Epithelial cell of prostate (primary cell): Measurements from ENCODE around the gene SUCNR1.
"Not testable (repeated sequence)": the region's sequence is repeated elsewhere in the genome, so short reads cannot be mapped to it uniquely, and the experiment has no call there.

ENCODE experiments used
- DNase-seq: peaks from one replicate; pipeline ENCODE4 v3.0.0-alpha.2; 2011; ENCODE audit warnings: low read depth, low spot score
- H3K27ac ChIP-seq: fragments of 450-650 bp; 2 replicates; pipeline ENCODE4 v1.5.1; 2017; ENCODE audit warnings: mild to moderate bottlenecking

Gene SUCNR1

DNA sequence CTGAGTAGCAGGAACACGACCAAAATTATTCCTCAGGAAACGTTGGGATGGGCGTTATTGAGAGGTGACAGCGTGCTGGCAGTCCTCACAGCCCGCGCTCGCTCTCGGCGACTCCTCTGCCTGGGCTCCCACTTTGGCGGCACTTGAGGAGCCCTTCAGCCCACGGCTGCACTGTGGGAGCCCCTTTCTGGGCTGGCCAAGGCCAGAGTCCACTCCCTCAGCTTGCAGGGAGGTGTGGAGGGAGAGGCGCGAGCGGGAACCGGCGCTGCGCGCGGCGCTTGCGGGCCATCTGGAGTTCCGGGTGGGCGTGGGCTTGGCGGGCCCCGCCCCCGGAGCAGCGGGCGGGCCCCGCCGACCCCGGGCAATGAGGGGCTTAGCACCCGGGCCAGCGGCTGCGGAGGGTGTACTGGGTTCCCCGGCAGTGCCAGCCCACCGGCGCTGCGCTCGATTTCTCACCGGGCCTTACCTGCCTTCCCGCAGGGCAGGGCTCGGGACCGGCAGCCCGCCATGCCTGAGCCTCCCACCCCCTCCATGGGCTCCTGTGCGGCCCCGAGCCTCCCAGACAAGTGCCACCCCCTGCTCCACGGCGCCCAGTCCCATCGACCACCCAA, 54.6 kb downstream of the SUCNR1 start:
- H3K27ac ChIP-seq, DNase-seq: not testable (repeated sequence)

- no peak overlapping the region for H3K27ac ChIP-seq
- DNase-seq = no peak
Observed at GRCh38 chr3:151931171-151931570, 57.7 kb downstream of the SUCNR1 start.

GRCh38 chr3:151933234-151933853, 59.9 kb downstream of the SUCNR1 start:
- no peak overlapping the region for H3K27ac ChIP-seq
- DNase-seq = no peak
